Naive thymus-derived CD4-positive, alpha-beta T cell (primary cell): Measurements from ENCODE around the gene ULK4. TPM values are rescaled to one million over a fixed set of nuclear protein-coding genes. Genes with fewer than 3 reads are reported as not detected.

Source experiments
- ATAC-seq: fragments of 150-1000 bp; cut with Tn5 transposase; 2 replicates; pipeline ENCODE4 v1.10.0; 2021; ENCODE audit warnings: mild to moderate bottlenecking, moderate library complexity
- CTCF ChIA-PET: fragments of 350-600 bp; sonication (Branson Sonifier 250); formaldehyde crosslinking; loops from one replicate; lab custom pipeline; 2021; ENCODE audit warnings: antibody characterized with exemption; lab: Charles Lee
- POLR2A ChIA-PET: fragments of 350-600 bp; sonication (Branson Sonifier 250); formaldehyde crosslinking; loops from one replicate; lab custom pipeline; 2021; ENCODE audit warnings: antibody characterized with exemption, inconsistent platforms; lab: Charles Lee
- DNase-seq, 9 donors: peaks; one replicate each; pipeline versions ENCODE4 v3.0.0 to v3.0.0-alpha.2; 2020 to 2022; ENCODE audit warnings: mixed read lengths in 1 of 9
- H3K27ac ChIP-seq: one replicate; pipeline ENCODE4 v1.7.0; 2013; ENCODE audit warnings: mild to moderate bottlenecking, low read depth, low read length, moderate library complexity
- H3K27me3 ChIP-seq, 2 donors: one replicate each; pipeline ENCODE4 v1.7.0; 2013; ENCODE audit warnings: low read length in 2 of 2, mild to moderate bottlenecking in 2 of 2, moderate library complexity in 2 of 2; ENCODE audit not compliant: control insufficient read depth in 2 of 2, insufficient read depth in 2 of 2
- H3K36me3 ChIP-seq, 3 experiments: 1 replicate in 2 of 3; 2 replicates in 1 of 3; pipeline ENCODE4 v1.7.0; 2013; ENCODE audit warnings: low read length in 3 of 3, mild to moderate bottlenecking in 3 of 3, moderate library complexity in 1 of 3; ENCODE audit not compliant: insufficient read depth in 3 of 3, control insufficient read depth in 2 of 3
- H3K4me1 ChIP-seq, 2 donors: one replicate each; pipeline ENCODE4 v1.7.0; 2013; ENCODE audit warnings: low read length in 2 of 2, mild to moderate bottlenecking in 2 of 2, moderate library complexity in 1 of 2; ENCODE audit not compliant: control insufficient read depth in 2 of 2, insufficient read depth in 2 of 2
- H3K4me3 ChIP-seq: 2 replicates; pipeline ENCODE4 v1.7.0; 2013; ENCODE audit warnings: mild to moderate bottlenecking, low read length
- H3K9me3 ChIP-seq, 3 experiments: 1 replicate in 2 of 3; 2 replicates in 1 of 3; pipeline ENCODE4 v1.7.0; 2013; ENCODE audit warnings: low read length in 3 of 3; ENCODE audit not compliant: control insufficient read depth in 2 of 3
- H3K27ac Mint-ChIP-seq, 9 donors: one replicate each; pipeline ENCODE4 v1.8.0; 2020 to 2022; ENCODE audit warnings: mixed read lengths in 9 of 9, mild to moderate bottlenecking in 8 of 9, moderate library complexity in 5 of 9, inconsistent platforms in 2 of 9
- H3K27me3 Mint-ChIP-seq, 5 donors: one replicate each; pipeline ENCODE4 v1.8.0; 2021 to 2022; ENCODE audit warnings: mixed read lengths in 5 of 5, mild to moderate bottlenecking in 1 of 5
- H3K36me3 Mint-ChIP-seq, 5 donors: one replicate each; pipeline ENCODE4 v1.8.0; 2020 to 2022; ENCODE audit warnings: mixed read lengths in 5 of 5, mild to moderate bottlenecking in 3 of 5, inconsistent platforms in 1 of 5
- H3K4me1 Mint-ChIP-seq, 7 donors: one replicate each; pipeline ENCODE4 v1.8.0; 2020 to 2022; ENCODE audit warnings: mixed read lengths in 7 of 7, mild to moderate bottlenecking in 3 of 7, inconsistent platforms in 1 of 7
- H3K4me3 Mint-ChIP-seq, 10 donors: one replicate each; pipeline ENCODE4 v1.8.0; 2020 to 2022; ENCODE audit warnings: mild to moderate bottlenecking in 10 of 10, mixed read lengths in 10 of 10, moderate library complexity in 6 of 10, inconsistent platforms in 2 of 10
- H3K9me3 Mint-ChIP-seq, 11 donors: one replicate each; pipeline ENCODE4 v1.8.0; 2020 to 2022; ENCODE audit warnings: mixed read lengths in 11 of 11, mild to moderate bottlenecking in 4 of 11, inconsistent platforms in 1 of 11, moderate library complexity in 1 of 11
- intact Hi-C, 2 donors: fragments of 100-400 bp; cut with micrococcal nuclease; formaldehyde crosslinking; loops; one replicate each; pipeline ENCODE4 v1.15.1; 2023
- polyA plus RNA-seq, 2 donors: library from polyadenylated mRNA; unstranded; fragments of 300-500 nt; fragmentation: Illumina TruSeq; gene quantifications; one replicate each; pipeline ENCODE4 v1.2.3, GENCODE V29; 2021
- total RNA-seq, 6 experiments: library from RNA in 5 of 6; stranded (reverse) in 5 of 6; gene quantifications; 1 replicate in 5 of 6; 2 replicates in 1 of 6; pipeline ENCODE4 v1.2.3 and lab custom pipeline; 2021 to 2026

The ULK4 gene
- total and polyA plus RNA-seq, 7 experiments from 2014 or later = 6.6 to 22.3 (median 18.9) TPM

GRCh38 chr3:41224120-41224806, 737.6 kb downstream of the ULK4 start:
- peaks cover 5 to 13% of the 10 kb centered on the region in 2 donors for H3K4me1 ChIP-seq
- H3K9me3 ChIP-seq = no peaks in the 10 kb centered on the region
- peaks cover 34 to 74% (median 62%) of the 10 kb centered on the region in 7 donors for H3K4me1 Mint-ChIP-seq
- ChIA-PET POLR2A (interaction anchor here (1.0 kb wide), 1 partner anchor 25 kb away, joined by 3 read pairs; the partner anchor contains the start of gene CTNNB1), CTCF (interaction anchor here (1.0 kb wide), 1 partner anchor 28 kb away, joined by 4 read pairs; no protein-coding TSS in a partner anchor)
- intact Hi-C loops = no loop called here
- H3K4me3 Mint-ChIP-seq = no peak overlapping the region
- H3K36me3 ChIP-seq = peaks cover 24 to 44% (median 33%) of the 10 kb centered on the region in 3 experiments
- ATAC-seq (no peak), DNase-seq (no peak)
- H3K27ac Mint-ChIP-seq = no peak overlapping the region
- no peaks in the 10 kb centered on the region for H3K9me3 Mint-ChIP-seq
- no peaks in the 10 kb centered on the region for H3K27me3 Mint-ChIP-seq
- H3K27ac ChIP-seq = no peak overlapping the region
- H3K4me3 ChIP-seq = no peak overlapping the region
- H3K27me3 ChIP-seq = no peaks in the 10 kb centered on the region
- H3K36me3 Mint-ChIP-seq = peaks cover 7 to 47% (median 32%) of the 10 kb centered on the region in 5 donors

- Histone ChIP-seq H3K27me3 (no peaks in the 10 kb centered on the region), H3K36me3 (peaks cover 24 to 43% (median 33%) of the 10 kb centered on the region in 3 experiments), H3K9me3 (no peaks in the 10 kb centered on the region), H3K4me3 (no peak overlapping the region), H3K4me1 (peaks cover 5 to 17% of the 10 kb centered on the region in 2 donors), H3K27ac (no peak overlapping the region)
- Mint-ChIP-seq H3K9me3 (no peaks in the 10 kb centered on the region), H3K27ac (peak overlapping the region in 1 of 9 donors; percentile 3), H3K4me3 (no peak overlapping the region), H3K36me3 (peaks cover 7 to 46% (median 29%) of the 10 kb centered on the region in 5 donors), H3K4me1 (peaks cover 34 to 76% (median 64%) of the 10 kb centered on the region in 7 donors), H3K27me3 (no peaks in the 10 kb centered on the region)
- ChIA-PET POLR2A (no interaction called here), CTCF (no interaction called here)
- DNase-seq (no peak), ATAC-seq (no peak)
- intact Hi-C loops = no loop called here
Measured at GRCh38 chr3:41223691-41224090, 738.2 kb downstream of the ULK4 start.

GRCh38 chr3:41223078-41223477, 738.8 kb downstream of the ULK4 start:
- ATAC-seq (no peak), DNase-seq (no peak)
- no peaks in the 10 kb centered on the region for H3K9me3 Mint-ChIP-seq
- H3K27ac Mint-ChIP-seq = no peak overlapping the region
- H3K36me3 Mint-ChIP-seq = peaks cover 7 to 40% (median 23%) of the 10 kb centered on the region in 5 donors
- Histone ChIP-seq H3K9me3 (no peaks in the 10 kb centered on the region), H3K4me1 (peaks cover 5 to 23% of the 10 kb centered on the region in 2 donors), H3K36me3 (peaks cover 24 to 43% (median 33%) of the 10 kb centered on the region in 3 experiments), H3K27ac (no peak overlapping the region), H3K27me3 (no peaks in the 10 kb centered on the region), H3K4me3 (no peak overlapping the region)
- no peak overlapping the region for H3K4me3 Mint-ChIP-seq
- no peaks in the 10 kb centered on the region for H3K27me3 Mint-ChIP-seq
- CTCF ChIA-PET = interaction anchor here (0.5 kb wide), 1 partner anchor 374 kb away, joined by 3 read pairs; no protein-coding TSS in a partner anchor
- peaks cover 34 to 76% (median 64%) of the 10 kb centered on the region in 7 donors for H3K4me1 Mint-ChIP-seq
- POLR2A ChIA-PET = no interaction called here
- intact Hi-C loops = no loop called here

GRCh38 chr3:41222501-41222900, 739.4 kb downstream of the ULK4 start:
- peaks cover 7 to 34% (median 18%) of the 10 kb centered on the region in 5 donors for H3K36me3 Mint-ChIP-seq
- Histone ChIP-seq H3K4me3 (no peak overlapping the region), H3K9me3 (no peaks in the 10 kb centered on the region), H3K27me3 (no peaks in the 10 kb centered on the region), H3K4me1 (peaks cover 6 to 27% of the 10 kb centered on the region in 2 donors), H3K36me3 (peaks cover 18 to 37% (median 28%) of the 10 kb centered on the region in 3 experiments), H3K27ac (no peak overlapping the region)
- H3K4me1 Mint-ChIP-seq = peaks cover 36 to 76% (median 64%) of the 10 kb centered on the region in 7 donors
- no peaks in the 10 kb centered on the region for H3K9me3 Mint-ChIP-seq
- ATAC-seq (peak; percentile 4), DNase-seq (no peak)
- CTCF ChIA-PET = interaction anchor here (0.5 kb wide), 1 partner anchor 373 kb away, joined by 3 read pairs; no protein-coding TSS in a partner anchor
- peak overlapping the region in 4 of 9 donors; percentile 22 to 74 (median 42) for H3K27ac Mint-ChIP-seq
- no peaks in the 10 kb centered on the region for H3K27me3 Mint-ChIP-seq
- intact Hi-C loops = loop anchor here in 1 of 2 donors (1.0 kb wide), 1 partner anchor 11 kb away; no protein-coding TSS in a partner anchor
- H3K4me3 Mint-ChIP-seq = peak overlapping the region in 2 of 10 donors; percentile 6 to 43
- POLR2A ChIA-PET = interaction anchor here (0.6 kb wide), 1 partner anchor 26 kb away, joined by 3 read pairs; no protein-coding TSS in a partner anchor

- ATAC-seq (no peak), DNase-seq (no peak)
- intact Hi-C loops = loop anchor here in 1 of 2 donors (1.0 kb wide), 1 partner anchor 11 kb away; no protein-coding TSS in a partner anchor
- Histone ChIP-seq H3K4me1 (peaks cover 11 to 29% of the 10 kb centered on the region in 2 donors), H3K36me3 (peaks cover 18 to 32% (median 23%) of the 10 kb centered on the region in 3 experiments), H3K27ac (no peak overlapping the region), H3K9me3 (no peaks in the 10 kb centered on the region), H3K27me3 (no peaks in the 10 kb centered on the region), H3K4me3 (no peak overlapping the region)
- POLR2A ChIA-PET = interaction anchor here (0.6 kb wide), 1 partner anchor 26 kb away, joined by 3 read pairs; no protein-coding TSS in a partner anchor
- peaks cover 7 to 29% (median 18%) of the 10 kb centered on the region in 5 donors for H3K36me3 Mint-ChIP-seq
- H3K27me3 Mint-ChIP-seq = no peaks in the 10 kb centered on the region
- H3K4me3 Mint-ChIP-seq = peak overlapping the region in 3 of 10 donors; percentile 0 to 43 (median 6)
- peaks cover 35 to 80% (median 67%) of the 10 kb centered on the region in 7 donors for H3K4me1 Mint-ChIP-seq
- peak overlapping the region in 8 of 9 donors; percentile 1 to 83 (median 34) for H3K27ac Mint-ChIP-seq
- H3K9me3 Mint-ChIP-seq = no peaks in the 10 kb centered on the region
- CTCF ChIA-PET = no interaction called here
Measured at GRCh38 chr3:41222012-41222411, 739.9 kb downstream of the ULK4 start.

GRCh38 chr3:41220906-41221677, 740.8 kb downstream of the ULK4 start:
- no peak for ATAC-seq
- DNase-seq = no peak
- Histone ChIP-seq H3K27me3 (no peaks in the 10 kb centered on the region), H3K9me3 (no peaks in the 10 kb centered on the region), H3K4me1 (peaks cover 19 to 38% of the 10 kb centered on the region in 2 donors), H3K4me3 (no peak overlapping the region), H3K36me3 (peaks cover 17 to 23% (median 18%) of the 10 kb centered on the region in 3 experiments), H3K27ac (no peak overlapping the region)
- ChIA-PET CTCF (no interaction called here), POLR2A (interaction anchor here (0.6 to 1.7 kb wide), 2 partner anchors 22 to 778 kb away, joined by 4 to 8 read pairs; partner anchors contain the start of gene CTNNB1)
- Mint-ChIP-seq H3K27me3 (no peaks in the 10 kb centered on the region), H3K4me1 (peaks cover 39 to 81% (median 70%) of the 10 kb centered on the region in 7 donors), H3K4me3 (peak overlapping the region in 6 of 10 donors; percentile 6 to 58 (median 24)), H3K27ac (peak overlapping the region in 6 of 9 donors; percentile 2 to 77 (median 33)), H3K36me3 (peaks cover under 1 to 20% (median 10%) of the 10 kb centered on the region in 5 donors), H3K9me3 (no peaks in the 10 kb centered on the region)
- intact Hi-C loops = no loop called here
